ENCODE measurements around the gene KSR2.
"Not testable (repeated sequence)": the region's sequence is repeated elsewhere in the genome, so short reads cannot be mapped to it uniquely, and the experiment has no call there.

KSR2 gene

DNA sequence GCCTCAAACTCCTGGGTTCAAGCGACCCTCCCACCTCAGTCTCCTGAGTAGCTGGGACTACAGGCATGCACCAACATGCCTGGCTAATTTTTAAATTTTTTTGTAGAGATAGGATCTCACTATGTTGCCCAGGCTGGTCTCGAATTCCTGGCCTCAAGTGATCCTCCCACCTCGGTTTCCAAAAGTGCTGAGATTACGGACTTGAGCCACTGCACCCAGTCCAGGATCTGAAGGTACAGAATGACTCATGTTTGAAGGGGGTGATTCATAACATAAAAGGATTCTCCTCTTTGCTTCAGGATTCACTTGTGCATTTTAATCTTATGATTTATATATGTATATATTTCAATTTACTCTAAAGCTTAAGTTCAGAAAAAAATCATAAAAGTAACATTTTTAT lies 111.7 kb downstream of the KSR2 start:
- H3K4me1 ChIP-seq (ENCODE audit: control insufficient read depth, insufficient read depth, low read length); H3K4me3 ChIP-seq (ENCODE audit: low read depth, low read length); H3K27ac ChIP-seq (ENCODE audit: extremely low read depth, low read depth, low read length); H3K36me3 ChIP-seq (ENCODE audit: control insufficient read depth in 2 of 2, insufficient read depth in 1 of 2, low read length in 2 of 2); H3K9me3 ChIP-seq (ENCODE audit: control insufficient read depth, insufficient read depth, low read depth, low read length); POLR2A ChIA-PET: not testable (repeated sequence)
- peak; percentile 47; the same call in 1 of the 2 replicates for TF ChIP-seq ZNF121 (tag by site-specific recombination; IDR thresholded peaks at IDR 0.05)
- CTCF ChIA-PET, result interaction anchor here (0.5 to 4.4 kb wide), 42 partner anchors 8 to 1162 kb away, joined by 3 to 42 read pairs (median 4); partner anchors contain the start of gene NOS1

- CTCF ChIA-PET, result interaction anchor here (0.6 to 3.9 kb wide), 31 partner anchors 9 to 938 kb away, joined by 3 to 18 read pairs (median 4); no protein-coding TSS in a partner anchor
- Histone ChIP-seq H3K4me1 (ENCODE audit: control insufficient read depth, insufficient read depth, low read length) (no peaks in the 10 kb centered on the region), H3K9me3 (ENCODE audit: control insufficient read depth, insufficient read depth, low read depth, low read length) (no peaks in the 10 kb centered on the region), H3K36me3 (ENCODE audit: control insufficient read depth in 2 of 2, insufficient read depth in 1 of 2, low read length in 2 of 2) (no peaks in the 10 kb centered on the region), H3K27ac (ENCODE audit: extremely low read depth, low read depth, low read length) (no peak overlapping the region), H3K4me3 (ENCODE audit: low read depth, low read length) (no peak overlapping the region)
- POLR2A ChIA-PET, result no interaction called here
- TF ChIP-seq KLF7 (tag by site-specific recombination; IDR thresholded peaks at IDR 0.05; ENCODE audit: borderline replicate concordance) (no peak), GFI1B (tag by site-specific recombination; IDR thresholded peaks at IDR 0.05) (no peak)
Observed at GRCh38 chr12:117855165-117855564, 113.6 kb downstream of the KSR2 start.

DNA sequence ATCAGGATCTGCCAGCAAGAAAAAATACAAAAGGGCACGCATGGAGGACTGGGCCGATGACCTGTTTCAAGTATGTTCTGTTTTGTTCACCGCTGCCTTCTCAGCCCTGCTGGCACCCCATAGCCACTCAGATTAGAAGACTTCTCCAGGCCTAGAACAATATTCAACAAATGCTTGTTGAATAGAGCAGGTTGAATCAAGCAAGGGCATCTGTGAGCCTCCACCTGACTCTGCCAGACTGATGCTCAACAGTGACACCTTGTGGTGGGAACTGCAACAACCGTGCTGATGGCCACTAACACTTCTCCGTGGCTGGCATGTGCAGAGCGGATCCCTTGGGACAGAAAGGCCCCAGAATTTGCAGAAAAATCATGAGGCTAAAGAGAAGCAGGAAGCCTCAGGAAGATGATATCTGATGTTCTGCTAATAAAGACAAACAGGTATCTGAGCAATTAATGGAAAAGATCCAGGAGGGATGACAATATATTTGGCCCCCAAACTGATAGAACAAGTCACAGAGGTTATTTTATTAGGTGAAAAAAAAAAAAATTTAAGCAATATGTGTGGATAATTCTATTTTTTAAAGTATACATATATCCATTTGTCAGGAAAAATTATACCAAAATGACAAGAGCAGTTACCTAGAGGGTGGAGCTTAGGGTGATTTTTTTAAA lies 114.3 kb downstream of the KSR2 start:
- no peak overlapping the region for H3K27ac ChIP-seq (ENCODE audit: extremely low read depth, low read depth, low read length)
- POLR2A ChIA-PET, result no interaction called here
- no peaks in the 10 kb centered on the region for H3K9me3 ChIP-seq (ENCODE audit: control insufficient read depth, insufficient read depth, low read depth, low read length)
- H3K4me3 ChIP-seq (ENCODE audit: low read depth, low read length), result no peak overlapping the region
- no peaks in the 10 kb centered on the region for H3K36me3 ChIP-seq (ENCODE audit: control insufficient read depth in 2 of 2, insufficient read depth in 1 of 2, low read length in 2 of 2)
- CTCF ChIA-PET, result interaction anchor here (0.6 to 3.9 kb wide), 28 partner anchors 9 to 937 kb away, joined by 3 to 18 read pairs (median 3); no protein-coding TSS in a partner anchor
- H3K4me1 ChIP-seq (ENCODE audit: control insufficient read depth, insufficient read depth, low read length), result no peaks in the 10 kb centered on the region
- TF ChIP-seq ZNF660 (tag by site-specific recombination; IDR thresholded peaks at IDR 0.05) (peak; percentile 19; the same call in 1 of the 2 replicates), ZNF184 (tag by site-specific recombination; IDR thresholded peaks at IDR 0.05) (no peak), ZNF2 (tag by site-specific recombination; IDR thresholded peaks at IDR 0.05) (peak; percentile 96), TSHZ1 (tag by site-specific recombination; IDR thresholded peaks at IDR 0.05; ENCODE audit: borderline replicate concordance) (no peak), ZFHX2 (tag by site-specific recombination; conservative IDR thresholded peaks at IDR 0.05) (no peak), GLI2 (tag by site-specific recombination; IDR thresholded peaks at IDR 0.05; ENCODE audit: borderline replicate concordance, low read depth) (no peak), SCRT2 (tag by site-specific recombination; IDR thresholded peaks at IDR 0.05) (peak; percentile 98), HOXC10 (CRISPR knock-in tag; IDR thresholded peaks at IDR 0.05) (no peak), ZBTB21 (tag by site-specific recombination; IDR thresholded peaks at IDR 0.05) (no peak), HOXD13 (CRISPR knock-in tag; IDR thresholded peaks at IDR 0.05; ENCODE audit: borderline replicate concordance) (no peak), ZNF132 (tag by site-specific recombination; IDR thresholded peaks at IDR 0.05; ENCODE audit: borderline replicate concordance) (no peak), ZNF10 (tag by site-specific recombination; IDR thresholded peaks at IDR 0.05) (no peak), SCRT1 (tag by site-specific recombination; IDR thresholded peaks at IDR 0.05; ENCODE audit: borderline replicate concordance) (peak; percentile 84; the same call in 1 of the 2 replicates), ZNF133 (tag by site-specific recombination; IDR thresholded peaks at IDR 0.05) (no peak), KLF9 (tag by site-specific recombination; IDR thresholded peaks at IDR 0.05; ENCODE audit: low read depth) (no peak), ZNF610 (tag by site-specific recombination; IDR thresholded peaks at IDR 0.05; ENCODE audit: borderline replicate concordance) (no peak), GLIS2 (tag by site-specific recombination; IDR thresholded peaks at IDR 0.05) (no peak), ZIC2 (tag by site-specific recombination; IDR thresholded peaks at IDR 0.05) (no peak), ZNF140 (tag by site-specific recombination; IDR thresholded peaks at IDR 0.05) (no peak), KLF10 (tag by site-specific recombination; IDR thresholded peaks at IDR 0.05) (no peak)
- TF ChIP-seq, protein P1, sequence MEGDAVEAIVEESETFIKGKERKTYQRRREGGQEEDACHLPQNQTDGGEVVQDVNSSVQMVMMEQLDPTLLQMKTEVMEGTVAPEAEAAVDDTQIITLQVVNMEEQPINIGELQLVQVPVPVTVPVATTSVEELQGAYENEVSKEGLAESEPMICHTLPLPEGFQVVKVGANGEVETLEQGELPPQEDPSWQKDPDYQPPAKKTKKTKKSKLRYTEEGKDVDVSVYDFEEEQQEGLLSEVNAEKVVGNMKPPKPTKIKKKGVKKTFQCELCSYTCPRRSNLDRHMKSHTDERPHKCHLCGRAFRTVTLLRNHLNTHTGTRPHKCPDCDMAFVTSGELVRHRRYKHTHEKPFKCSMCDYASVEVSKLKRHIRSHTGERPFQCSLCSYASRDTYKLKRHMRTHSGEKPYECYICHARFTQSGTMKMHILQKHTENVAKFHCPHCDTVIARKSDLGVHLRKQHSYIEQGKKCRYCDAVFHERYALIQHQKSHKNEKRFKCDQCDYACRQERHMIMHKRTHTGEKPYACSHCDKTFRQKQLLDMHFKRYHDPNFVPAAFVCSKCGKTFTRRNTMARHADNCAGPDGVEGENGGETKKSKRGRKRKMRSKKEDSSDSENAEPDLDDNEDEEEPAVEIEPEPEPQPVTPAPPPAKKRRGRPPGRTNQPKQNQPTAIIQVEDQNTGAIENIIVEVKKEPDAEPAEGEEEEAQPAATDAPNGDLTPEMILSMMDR (tag by site-specific recombination; IDR thresholded peaks at IDR 0.05), result peak; percentile 47; the same call in 1 of the 2 replicates

All from HEK293 (cell line).